Activated naive CD8-positive, alpha-beta T cell treated with anti-CD3 and anti-CD28 coated beads, Interleukin-2, amount 50 U/mL, for 24 hours (primary cell): ENCODE data around the gene SYT1.
"Not testable (repeated sequence)": the region's sequence is repeated elsewhere in the genome, so short reads cannot be mapped to it uniquely, and the experiment has no call there.

ENCODE experiments used
- ATAC-seq: fragments of 150-1000 bp; cut with Tn5 transposase; one replicate; pipeline ENCODE4 v1.10.0; 2021
- DNase-seq: peaks from one replicate; pipeline ENCODE4 v3.0.0; 2021
- H3K27ac Mint-ChIP-seq: one replicate; pipeline ENCODE4 v1.8.0; 2021; ENCODE audit warnings: mild to moderate bottlenecking, mixed read lengths
- H3K27me3 Mint-ChIP-seq: one replicate; pipeline ENCODE4 v1.8.0; 2021; ENCODE audit warnings: mixed read lengths
- H3K36me3 Mint-ChIP-seq: one replicate; pipeline ENCODE4 v1.8.0; 2021; ENCODE audit warnings: low read depth, mixed read lengths
- H3K4me1 Mint-ChIP-seq: one replicate; pipeline ENCODE4 v1.8.0; 2021; ENCODE audit warnings: mixed read lengths
- H3K4me3 Mint-ChIP-seq: one replicate; pipeline ENCODE4 v1.8.0; 2021; ENCODE audit warnings: mild to moderate bottlenecking, moderate library complexity, mixed read lengths
- H3K9me3 Mint-ChIP-seq: one replicate; pipeline ENCODE4 v1.8.0; 2021; ENCODE audit warnings: mixed read lengths

SYT1 gene

GRCh38 chr12:79426121-79426520 lies 561.5 kb downstream of the SYT1 start:
- DNase-seq: no peak
- Mint-ChIP-seq H3K27ac (no peak overlapping the region), H3K36me3 (no peaks in the 10 kb centered on the region), H3K4me1 (no peaks in the 10 kb centered on the region), H3K4me3 (no peak overlapping the region), H3K27me3 (peaks cover 2% of the 10 kb centered on the region), H3K9me3 (no peaks in the 10 kb centered on the region)
- ATAC-seq: no peak

- H3K27me3 Mint-ChIP-seq, H3K9me3 Mint-ChIP-seq, H3K27ac Mint-ChIP-seq, H3K4me3 Mint-ChIP-seq, ATAC-seq, H3K4me1 Mint-ChIP-seq, DNase-seq, H3K36me3 Mint-ChIP-seq: not testable (repeated sequence)
Measured at GRCh38 chr12:79426744-79427143, 562.2 kb downstream of the SYT1 start.

DNA sequence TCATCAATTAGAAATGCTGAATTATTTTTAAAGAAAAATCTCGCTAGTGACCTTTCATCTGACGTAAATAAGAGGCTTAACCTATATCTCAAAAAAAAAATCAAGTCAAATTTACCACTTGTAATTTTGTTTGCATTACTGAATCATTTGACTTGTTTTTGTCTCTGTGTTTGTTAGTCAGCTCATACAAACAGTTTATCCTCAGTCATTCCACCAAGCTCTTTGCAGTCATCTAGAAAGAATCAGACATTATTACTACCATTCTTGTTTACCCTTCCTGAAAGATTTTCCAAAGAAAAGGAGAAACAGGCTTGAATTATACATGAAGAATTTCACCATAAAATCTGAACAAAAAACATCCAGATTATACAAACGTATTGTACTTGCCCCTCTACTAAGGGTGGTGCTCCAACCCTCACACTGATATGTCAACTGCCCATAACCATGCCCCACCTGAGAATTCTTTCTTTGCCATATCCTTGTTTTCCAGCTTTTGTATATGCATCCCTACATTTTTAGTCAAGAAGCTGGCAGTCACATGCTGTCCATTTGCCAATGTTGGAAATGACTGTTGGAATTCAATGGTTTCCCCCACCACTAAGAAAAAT lies 569.0 kb downstream of the SYT1 start:
- H3K9me3 Mint-ChIP-seq: no peaks in the 10 kb centered on the region
- H3K36me3 Mint-ChIP-seq: no peaks in the 10 kb centered on the region
- no peak overlapping the region for H3K4me3 Mint-ChIP-seq
- ATAC-seq (no peak), DNase-seq (no peak)
- H3K27me3 Mint-ChIP-seq: no peaks in the 10 kb centered on the region
- H3K4me1 Mint-ChIP-seq: no peaks in the 10 kb centered on the region
- no peak overlapping the region for H3K27ac Mint-ChIP-seq

- no peaks in the 10 kb centered on the region for H3K27me3 Mint-ChIP-seq
Measured at GRCh38 chr12:79434561-79434960, 570.0 kb downstream of the SYT1 start.

DNA sequence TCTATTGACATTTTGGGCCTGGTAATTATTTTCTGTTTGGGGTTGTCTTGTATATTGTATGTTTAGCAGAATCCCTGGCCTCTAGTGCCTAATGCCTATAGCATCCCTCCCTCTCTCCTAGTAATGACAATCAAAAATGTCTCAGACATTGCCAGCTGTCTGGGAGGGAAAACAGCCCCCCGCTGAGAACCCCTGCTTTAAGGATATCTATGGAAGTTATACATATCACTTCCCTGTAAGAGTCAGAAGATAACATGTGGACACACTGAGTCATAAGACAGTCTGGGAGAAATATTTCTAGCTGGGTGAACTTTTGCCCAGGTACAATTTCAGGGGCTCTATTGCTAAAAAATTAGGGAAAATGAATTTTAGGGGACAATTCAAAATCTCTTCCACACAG lies 571.2 kb downstream of the SYT1 start:
- no peak for ATAC-seq
- H3K9me3 Mint-ChIP-seq: no peaks in the 10 kb centered on the region

More at GRCh38 chr12:79434561-79434960, 570.0 kb downstream of the SYT1 start:
- ATAC-seq (no peak), DNase-seq (no peak)
- Mint-ChIP-seq H3K9me3 (no peaks in the 10 kb centered on the region), H3K36me3 (no peaks in the 10 kb centered on the region), H3K4me1 (no peaks in the 10 kb centered on the region), H3K27ac (no peak overlapping the region), H3K4me3 (no peak overlapping the region)

DNA sequence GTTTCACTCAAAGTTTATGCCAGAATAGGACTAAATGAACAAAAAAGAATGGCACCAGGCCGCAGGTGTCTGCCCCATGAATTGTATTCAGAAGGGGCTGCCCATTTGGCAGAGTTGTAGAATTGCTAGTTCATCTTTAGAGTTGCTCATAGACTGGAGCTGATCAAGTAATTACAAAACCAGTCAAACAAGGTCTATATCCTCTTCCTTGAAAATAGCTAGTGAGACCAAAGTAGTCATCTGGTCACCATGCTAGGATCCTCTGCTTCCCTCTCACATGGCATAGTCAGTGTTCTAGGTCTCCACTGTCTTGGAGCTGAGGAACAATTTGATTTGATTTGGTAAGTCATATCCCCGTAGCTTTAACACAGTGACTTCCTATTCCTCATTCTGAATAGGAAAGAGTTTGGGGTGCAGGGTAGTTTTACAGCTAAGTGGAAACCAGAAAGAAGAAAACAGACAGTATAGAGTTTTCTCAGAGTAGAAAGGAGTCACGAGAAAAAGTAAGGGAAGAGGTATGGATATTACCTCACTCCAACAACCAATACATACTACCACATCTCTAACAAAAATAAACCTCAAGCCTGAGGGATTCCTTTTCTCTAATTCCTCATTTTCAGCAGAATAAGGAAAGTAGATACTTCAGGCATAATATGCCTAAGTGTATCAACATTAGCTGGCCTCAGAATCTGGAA lies 574.1 kb downstream of the SYT1 start:
- DNase-seq (no peak), ATAC-seq (no peak)
- no peaks in the 10 kb centered on the region for H3K27me3 Mint-ChIP-seq
- no peaks in the 10 kb centered on the region for H3K36me3 Mint-ChIP-seq
- no peaks in the 10 kb centered on the region for H3K9me3 Mint-ChIP-seq
- no peak overlapping the region for H3K4me3 Mint-ChIP-seq
- no peaks in the 10 kb centered on the region for H3K4me1 Mint-ChIP-seq
- H3K27ac Mint-ChIP-seq: no peak overlapping the region

More for the DNA sequence above, 571.2 kb downstream of the SYT1 start:
- Mint-ChIP-seq H3K27ac (no peak overlapping the region), H3K4me3 (no peak overlapping the region), H3K27me3 (no peaks in the 10 kb centered on the region), H3K36me3 (no peaks in the 10 kb centered on the region), H3K4me1 (no peaks in the 10 kb centered on the region)
- no peak for DNase-seq

DNA sequence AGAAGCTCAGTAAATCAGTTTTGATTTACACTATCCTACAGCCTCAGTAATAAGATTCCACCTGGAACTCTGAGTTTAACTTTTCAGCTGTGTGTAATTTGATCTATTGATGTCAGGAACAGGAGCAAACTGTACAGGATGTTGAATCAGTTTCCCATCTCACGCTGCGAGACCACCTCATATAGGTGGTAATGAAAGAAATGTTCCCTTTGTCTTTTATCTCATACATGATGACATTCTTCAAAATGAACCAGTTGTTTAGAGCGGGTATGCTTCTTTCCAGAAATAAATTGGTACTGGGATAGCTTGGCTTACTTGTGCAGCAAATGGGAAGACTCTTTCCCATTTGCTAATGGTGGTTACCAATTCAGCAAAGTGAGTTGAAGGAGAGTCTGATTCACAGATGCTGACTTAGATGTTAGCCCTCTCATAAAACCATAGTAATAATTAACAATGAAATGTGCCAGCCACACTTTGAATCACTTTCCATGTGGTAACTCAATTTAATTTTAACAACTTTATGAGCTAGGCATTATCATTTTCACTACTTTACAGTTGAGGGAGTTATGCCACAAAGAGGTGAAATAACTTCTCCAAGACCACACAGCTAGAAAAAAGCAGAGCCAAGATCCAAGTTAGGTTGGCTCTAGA lies 574.7 kb downstream of the SYT1 start:
- DNase-seq (no peak), ATAC-seq (no peak)
- Mint-ChIP-seq H3K4me1 (no peaks in the 10 kb centered on the region), H3K27ac (no peak overlapping the region), H3K36me3 (no peaks in the 10 kb centered on the region), H3K9me3 (no peaks in the 10 kb centered on the region), H3K4me3 (no peak overlapping the region), H3K27me3 (no peaks in the 10 kb centered on the region)

GRCh38 chr12:79441534-79441933 lies 577.0 kb downstream of the SYT1 start:
- Mint-ChIP-seq H3K4me1 (no peaks in the 10 kb centered on the region), H3K27ac (no peak overlapping the region), H3K27me3 (no peaks in the 10 kb centered on the region), H3K36me3 (no peaks in the 10 kb centered on the region), H3K9me3 (no peaks in the 10 kb centered on the region), H3K4me3 (no peak overlapping the region)
- ATAC-seq (no peak), DNase-seq (no peak)

DNA sequence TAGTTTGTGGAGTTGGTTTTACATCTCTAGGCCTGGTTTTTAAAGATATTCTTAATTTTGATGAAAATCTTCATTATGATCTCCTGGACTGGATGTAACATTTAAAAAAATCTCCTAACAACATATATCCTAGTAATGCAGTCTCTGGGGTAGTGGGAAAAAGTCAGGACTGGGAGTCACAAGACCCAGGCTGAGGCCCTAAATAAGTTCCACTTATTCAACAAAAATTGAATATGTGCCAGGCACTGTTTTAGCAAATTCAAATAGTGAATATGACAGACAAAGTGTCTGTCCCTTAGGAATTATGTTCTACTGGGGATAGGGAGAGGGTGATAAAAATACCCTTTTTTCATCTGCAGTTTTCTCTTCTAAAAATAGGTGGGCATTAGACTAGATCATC lies 577.8 kb downstream of the SYT1 start:
- Mint-ChIP-seq H3K36me3 (no peaks in the 10 kb centered on the region), H3K4me1 (no peaks in the 10 kb centered on the region), H3K4me3 (no peak overlapping the region), H3K27me3 (no peaks in the 10 kb centered on the region), H3K27ac (no peak overlapping the region), H3K9me3 (no peaks in the 10 kb centered on the region)
- DNase-seq (no peak), ATAC-seq (no peak)

DNA sequence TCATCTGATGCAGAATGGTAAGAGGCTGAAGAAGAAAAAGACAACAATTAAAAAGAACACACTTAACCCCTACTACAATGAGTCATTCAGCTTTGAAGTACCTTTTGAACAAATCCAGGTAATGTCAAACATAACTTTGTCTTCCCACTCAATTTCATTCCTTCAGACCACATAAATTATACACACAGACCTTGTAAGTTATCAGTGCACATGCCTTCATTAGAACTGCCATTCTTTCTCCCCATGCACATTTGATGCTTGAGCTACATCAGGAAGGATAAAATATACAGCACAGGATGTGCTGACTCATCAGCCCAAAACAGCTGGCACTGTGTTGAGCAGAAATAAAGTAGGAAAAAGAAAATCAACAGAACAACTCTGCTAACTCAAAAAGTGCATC lies 579.5 kb downstream of the SYT1 start:
- DNase-seq: no peak
- no peaks in the 10 kb centered on the region for H3K36me3 Mint-ChIP-seq
- ATAC-seq: no peak
- no peaks in the 10 kb centered on the region for H3K9me3 Mint-ChIP-seq
- no peak overlapping the region for H3K4me3 Mint-ChIP-seq
- no peak overlapping the region for H3K27ac Mint-ChIP-seq
- no peaks in the 10 kb centered on the region for H3K27me3 Mint-ChIP-seq
- no peaks in the 10 kb centered on the region for H3K4me1 Mint-ChIP-seq

DNA sequence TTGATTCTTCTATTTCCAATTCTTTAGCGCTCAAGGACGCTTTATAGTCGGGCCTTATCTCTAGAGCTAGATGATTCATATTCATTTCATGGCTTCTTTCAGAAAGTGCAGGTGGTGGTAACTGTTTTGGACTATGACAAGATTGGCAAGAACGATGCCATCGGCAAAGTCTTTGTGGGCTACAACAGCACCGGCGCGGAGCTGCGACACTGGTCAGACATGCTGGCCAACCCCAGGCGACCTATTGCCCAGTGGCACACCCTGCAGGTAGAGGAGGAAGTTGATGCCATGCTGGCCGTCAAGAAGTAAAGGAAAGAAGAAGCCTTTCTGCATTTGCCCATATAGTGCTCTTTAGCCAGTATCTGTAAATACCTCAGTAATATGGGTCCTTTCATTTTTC lies 584.2 kb downstream of the SYT1 start:
- Mint-ChIP-seq H3K36me3 (no peaks in the 10 kb centered on the region), H3K9me3 (no peaks in the 10 kb centered on the region), H3K4me3 (no peak overlapping the region), H3K27ac (no peak overlapping the region), H3K27me3 (no peaks in the 10 kb centered on the region), H3K4me1 (no peaks in the 10 kb centered on the region)
- DNase-seq: no peak
- ATAC-seq: no peak

DNA sequence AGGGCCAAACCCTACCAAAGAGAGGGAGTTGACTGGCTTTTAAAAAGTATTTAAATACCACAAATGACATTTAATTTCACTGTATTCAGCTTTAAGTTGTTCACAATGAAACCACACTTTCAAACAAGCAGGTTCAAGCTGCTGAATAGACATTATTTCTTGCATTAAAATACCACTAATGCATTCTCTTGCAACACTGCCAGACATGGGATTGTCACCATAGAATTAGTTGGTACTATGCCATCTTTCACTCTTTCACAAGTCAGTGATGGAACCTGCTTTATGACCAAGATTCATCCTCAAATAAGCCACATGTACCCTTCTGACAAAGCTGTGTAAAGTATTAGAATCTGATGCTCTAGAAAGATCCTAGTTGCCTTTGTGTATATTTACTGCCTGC lies 586.8 kb downstream of the SYT1 start:
- Mint-ChIP-seq H3K9me3 (no peaks in the 10 kb centered on the region), H3K4me3 (no peak overlapping the region), H3K27me3 (no peaks in the 10 kb centered on the region), H3K4me1 (no peaks in the 10 kb centered on the region), H3K27ac (no peak overlapping the region), H3K36me3 (no peaks in the 10 kb centered on the region)
- ATAC-seq: no peak
- no peak for DNase-seq

GRCh38 chr12:79451978-79452377 lies 587.4 kb downstream of the SYT1 start:
- ATAC-seq (no peak), DNase-seq (no peak)
- H3K36me3 Mint-ChIP-seq: no peaks in the 10 kb centered on the region
- no peaks in the 10 kb centered on the region for H3K9me3 Mint-ChIP-seq
- H3K27ac Mint-ChIP-seq: no peak overlapping the region
- H3K4me3 Mint-ChIP-seq: no peak overlapping the region
- H3K4me1 Mint-ChIP-seq: no peaks in the 10 kb centered on the region
- H3K27me3 Mint-ChIP-seq: no peaks in the 10 kb centered on the region

DNA sequence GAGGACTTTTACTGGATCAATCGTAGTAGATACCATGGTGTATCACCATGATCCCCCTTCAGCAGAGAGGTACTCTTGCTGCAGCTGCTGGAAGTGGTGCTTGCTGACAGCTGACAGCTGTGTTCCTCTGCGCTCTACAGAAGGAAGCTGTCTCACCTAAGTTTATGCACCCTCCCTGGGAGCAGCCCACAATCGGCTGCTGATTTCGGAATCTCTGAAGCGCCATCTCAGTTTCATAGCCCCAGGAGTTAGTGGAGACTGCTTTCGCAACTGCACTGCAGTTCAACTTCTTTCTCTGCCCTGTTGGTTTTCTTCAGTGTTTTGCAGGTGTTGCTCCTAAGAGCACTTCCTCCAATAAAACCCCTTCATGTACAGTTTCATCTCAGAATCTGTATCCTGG lies 588.3 kb downstream of the SYT1 start:
- H3K4me3 Mint-ChIP-seq: no peak overlapping the region
- H3K27ac Mint-ChIP-seq: no peak overlapping the region
- ATAC-seq: no peak
- no peak for DNase-seq
- H3K9me3 Mint-ChIP-seq: no peaks in the 10 kb centered on the region
- no peaks in the 10 kb centered on the region for H3K27me3 Mint-ChIP-seq
- H3K36me3 Mint-ChIP-seq: no peaks in the 10 kb centered on the region
- no peaks in the 10 kb centered on the region for H3K4me1 Mint-ChIP-seq

- H3K9me3 Mint-ChIP-seq: no peaks in the 10 kb centered on the region
- H3K36me3 Mint-ChIP-seq: no peaks in the 10 kb centered on the region
- DNase-seq: no peak
- no peak overlapping the region for H3K27ac Mint-ChIP-seq
- no peak overlapping the region for H3K4me3 Mint-ChIP-seq
- H3K27me3 Mint-ChIP-seq: no peaks in the 10 kb centered on the region
- no peak for ATAC-seq
- H3K4me1 Mint-ChIP-seq: no peaks in the 10 kb centered on the region
Measured at GRCh38 chr12:79453820-79454219, 589.2 kb downstream of the SYT1 start.
